Mesendoderm (in vitro differentiated cells): ENCODE measurements around the gene FILIP1.

Source experiments
- DNase-seq: peaks from one replicate; pipeline ENCODE4 v3.0.0; 2013
- H2AK5ac ChIP-seq: 2 replicates; pipeline ENCODE4 v1.6.1; 2013; ENCODE audit warnings: low read length, inconsistent platforms
- H2BK120ac ChIP-seq: 2 replicates; pipeline ENCODE4 v1.6.1; 2013; ENCODE audit warnings: low read depth, mild to moderate bottlenecking, low read length, moderate library complexity, mixed read lengths
- H2BK15ac ChIP-seq: replicated peaks from 2 replicates; pipeline ENCODE4 v1.6.1; 2013; ENCODE audit warnings: low read depth, mild to moderate bottlenecking, moderate library complexity
- H2BK5ac ChIP-seq: 2 replicates; pipeline ENCODE4 v1.6.1; 2013; ENCODE audit warnings: low read length, inconsistent platforms
- H3K18ac ChIP-seq: 2 replicates; pipeline ENCODE4 v1.6.1; 2013; ENCODE audit warnings: mild to moderate bottlenecking, low read length, mixed read lengths
- H3K23ac ChIP-seq: one replicate; pipeline ENCODE4 v1.6.1; 2013; ENCODE audit warnings: low read length
- H3K27ac ChIP-seq: 2 replicates; pipeline ENCODE4 v1.5.1; 2013; ENCODE audit warnings: low read depth, mild to moderate bottlenecking, inconsistent platforms, low read length, moderate library complexity
- H3K27me3 ChIP-seq: 2 replicates; pipeline ENCODE4 v1.6.1; 2013; ENCODE audit warnings: low read length, control low read depth, mild to moderate bottlenecking, inconsistent platforms; ENCODE audit not compliant: insufficient read depth, poor library complexity
- H3K36me3 ChIP-seq: 2 replicates; pipeline ENCODE4 v1.6.1; 2013; ENCODE audit warnings: low read length, inconsistent platforms; ENCODE audit not compliant: control insufficient read depth, insufficient read depth
- H3K4ac ChIP-seq: one replicate; pipeline ENCODE4 v1.6.1; 2013; ENCODE audit warnings: low read depth, mild to moderate bottlenecking, low read length, moderate library complexity
- H3K4me1 ChIP-seq: 2 replicates; pipeline ENCODE4 v1.6.1; 2013; ENCODE audit warnings: low read depth, low read length, inconsistent platforms; ENCODE audit not compliant: control insufficient read depth
- H3K4me2 ChIP-seq: 2 replicates; pipeline ENCODE4 v1.6.1; 2013; ENCODE audit warnings: low read length
- H3K4me3 ChIP-seq: 2 replicates; pipeline ENCODE4 v1.5.1; 2013; ENCODE audit warnings: mild to moderate bottlenecking, low read length
- H3K56ac ChIP-seq: one replicate; pipeline ENCODE4 v1.6.1; 2013; ENCODE audit warnings: low read length
- H3K79me1 ChIP-seq: 2 replicates; pipeline ENCODE4 v1.6.1; 2013; ENCODE audit warnings: low read length, inconsistent platforms
- H3K79me2 ChIP-seq: 2 replicates; pipeline ENCODE4 v1.6.1; 2013; ENCODE audit warnings: mild to moderate bottlenecking, low read length; ENCODE audit not compliant: control insufficient read depth, insufficient read depth
- H3K9ac ChIP-seq: 2 replicates; pipeline ENCODE4 v1.6.1; 2013; ENCODE audit warnings: low read length, inconsistent platforms
- H4K5ac ChIP-seq: one replicate; pipeline ENCODE4 v1.6.1; 2013; ENCODE audit warnings: low read length
- H4K8ac ChIP-seq: one replicate; pipeline ENCODE4 v1.6.1; 2013; ENCODE audit warnings: low read depth, mild to moderate bottlenecking, control low read depth, low read length, moderate library complexity
- WGBS: extraction: QIAGEN DNeasy Blood & Tissue Kit; methylation state at CpG from one replicate; pipeline ENCODE4 v1.1.7; 2013; ENCODE audit warnings: low lambda C conversion rate, missing lambda C conversion rate; ENCODE audit not compliant: insufficient coverage; ENCODE audit errors: extremely low coverage; 5-methylcytosine and 5-hydroxymethylcytosine counted together

The FILIP1 gene

DNA sequence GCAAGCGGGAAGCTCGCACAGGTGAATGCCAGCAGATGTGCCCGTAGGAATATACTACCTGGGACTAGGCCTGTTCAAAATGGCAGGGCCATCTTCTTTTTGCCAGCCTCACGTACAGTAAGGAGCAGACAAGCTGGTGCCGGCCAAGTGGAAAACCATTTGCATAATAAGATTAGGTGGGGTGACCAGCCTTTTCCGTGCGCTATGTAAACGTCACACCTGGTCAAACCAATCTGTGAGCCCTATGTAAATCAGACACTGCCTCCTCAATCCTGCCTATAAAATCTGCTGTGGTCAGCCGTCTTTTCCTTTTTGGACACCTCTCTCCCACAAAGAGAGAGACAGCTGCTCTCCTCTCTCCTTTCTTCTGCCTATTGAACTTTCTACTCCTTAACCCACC lies 148.2 kb downstream of the FILIP1 start:
- no peak overlapping the region for H2AK5ac ChIP-seq
- H3K27ac ChIP-seq, result no peak overlapping the region
- H3K9ac ChIP-seq, result no peak overlapping the region
- no peak overlapping the region for H3K18ac ChIP-seq
- no peak overlapping the region for H3K4me2 ChIP-seq
- peak overlapping the region; percentile 36 for H3K4ac ChIP-seq
- no peaks in the 10 kb centered on the region for H3K27me3 ChIP-seq
- WGBS, result no CpG with 5 or more reads among the region's 9 CpGs
- H2BK15ac ChIP-seq, result no peak overlapping the region
- H3K4me1 ChIP-seq, result peaks cover 2% of the 10 kb centered on the region
- no peak overlapping the region for H4K8ac ChIP-seq
- no peaks in the 10 kb centered on the region for H3K36me3 ChIP-seq
- H2BK5ac ChIP-seq, result no peak overlapping the region
- DNase-seq, result peak; percentile 74
- H3K56ac ChIP-seq, result no peak overlapping the region
- H4K5ac ChIP-seq, result no peak overlapping the region
- no peaks in the 10 kb centered on the region for H3K79me1 ChIP-seq
- no peak overlapping the region for H2BK120ac ChIP-seq
- H3K79me2 ChIP-seq, result no peaks in the 10 kb centered on the region
- H3K23ac ChIP-seq, result no peak overlapping the region
- no peak overlapping the region for H3K4me3 ChIP-seq

DNA sequence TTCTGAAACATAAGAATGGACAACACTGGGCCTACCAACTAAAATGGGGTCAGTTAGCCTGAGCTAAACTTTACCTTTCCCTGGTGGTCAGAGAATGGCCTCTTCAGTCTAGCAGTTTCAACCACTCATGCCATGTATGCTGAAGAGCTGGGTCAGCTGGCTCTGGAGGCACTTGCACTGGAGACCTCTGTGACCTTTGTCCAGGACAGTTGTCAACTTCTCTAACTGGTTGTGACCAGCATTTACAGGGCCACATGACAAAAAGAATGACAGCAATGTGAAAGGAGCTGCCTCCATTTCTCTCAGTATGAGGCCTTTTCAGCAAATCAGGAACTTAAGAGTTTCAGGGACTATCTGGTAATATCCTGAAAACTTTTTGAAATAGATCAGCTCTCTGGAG lies 149.1 kb downstream of the FILIP1 start:
- H2BK5ac ChIP-seq, result no peak overlapping the region
- H3K4me3 ChIP-seq, result no peak overlapping the region
- no peak overlapping the region for H2AK5ac ChIP-seq
- H3K9ac ChIP-seq, result no peak overlapping the region
- H3K27me3 ChIP-seq, result no peaks in the 10 kb centered on the region
- H3K18ac ChIP-seq, result no peak overlapping the region
- H3K27ac ChIP-seq, result no peak overlapping the region
- H3K79me1 ChIP-seq, result no peaks in the 10 kb centered on the region
- no peak overlapping the region for H2BK15ac ChIP-seq
- no peak overlapping the region for H3K23ac ChIP-seq
- no peaks in the 10 kb centered on the region for H3K79me2 ChIP-seq
- H3K36me3 ChIP-seq, result no peaks in the 10 kb centered on the region
- H3K4ac ChIP-seq, result no peak overlapping the region
- H4K5ac ChIP-seq, result no peak overlapping the region
- no peak overlapping the region for H3K56ac ChIP-seq
- H3K4me2 ChIP-seq, result no peak overlapping the region
- H4K8ac ChIP-seq, result no peak overlapping the region
- no peak for DNase-seq
- H2BK120ac ChIP-seq, result no peak overlapping the region
- peaks cover 2% of the 10 kb centered on the region for H3K4me1 ChIP-seq

GRCh38 chr6:75344021-75344420 lies 149.6 kb downstream of the FILIP1 start:
- no peaks in the 10 kb centered on the region for H3K36me3 ChIP-seq
- no peak overlapping the region for H3K4ac ChIP-seq
- H3K23ac ChIP-seq, result no peak overlapping the region
- no peak overlapping the region for H2BK5ac ChIP-seq
- H2BK120ac ChIP-seq, result no peak overlapping the region
- H4K8ac ChIP-seq, result no peak overlapping the region
- H4K5ac ChIP-seq, result no peak overlapping the region
- H3K4me3 ChIP-seq, result no peak overlapping the region
- no peak for DNase-seq
- no peak overlapping the region for H3K27ac ChIP-seq
- H3K4me2 ChIP-seq, result no peak overlapping the region
- H3K79me2 ChIP-seq, result no peaks in the 10 kb centered on the region
- H3K79me1 ChIP-seq, result no peaks in the 10 kb centered on the region
- H3K56ac ChIP-seq, result no peak overlapping the region
- no peak overlapping the region for H3K18ac ChIP-seq
- no peak overlapping the region for H2AK5ac ChIP-seq
- H3K4me1 ChIP-seq, result peaks cover 2% of the 10 kb centered on the region
- no peaks in the 10 kb centered on the region for H3K27me3 ChIP-seq
- H2BK15ac ChIP-seq, result no peak overlapping the region
- H3K9ac ChIP-seq, result no peak overlapping the region

GRCh38 chr6:75337835-75338580 lies 155.6 kb downstream of the FILIP1 start:
- no peak overlapping the region for H2BK15ac ChIP-seq
- H3K27ac ChIP-seq, result no peak overlapping the region
- no peak overlapping the region for H3K23ac ChIP-seq
- H3K4me2 ChIP-seq, result no peak overlapping the region
- H4K8ac ChIP-seq, result no peak overlapping the region
- no peaks in the 10 kb centered on the region for H3K79me2 ChIP-seq
- no peaks in the 10 kb centered on the region for H3K79me1 ChIP-seq
- no peak overlapping the region for H3K9ac ChIP-seq
- no peak overlapping the region for H2BK5ac ChIP-seq
- no peak for DNase-seq
- no peak overlapping the region for H3K4ac ChIP-seq
- no peak overlapping the region for H2BK120ac ChIP-seq
- H3K4me3 ChIP-seq, result no peak overlapping the region
- H2AK5ac ChIP-seq, result no peak overlapping the region
- WGBS, result no CpG with 5 or more reads among the region's 4 CpGs
- no peak overlapping the region for H3K56ac ChIP-seq
- peaks cover 6% of the 10 kb centered on the region for H3K4me1 ChIP-seq
- H3K36me3 ChIP-seq, result no peaks in the 10 kb centered on the region
- H3K27me3 ChIP-seq, result no peaks in the 10 kb centered on the region
- H4K5ac ChIP-seq, result no peak overlapping the region
- no peak overlapping the region for H3K18ac ChIP-seq

DNA sequence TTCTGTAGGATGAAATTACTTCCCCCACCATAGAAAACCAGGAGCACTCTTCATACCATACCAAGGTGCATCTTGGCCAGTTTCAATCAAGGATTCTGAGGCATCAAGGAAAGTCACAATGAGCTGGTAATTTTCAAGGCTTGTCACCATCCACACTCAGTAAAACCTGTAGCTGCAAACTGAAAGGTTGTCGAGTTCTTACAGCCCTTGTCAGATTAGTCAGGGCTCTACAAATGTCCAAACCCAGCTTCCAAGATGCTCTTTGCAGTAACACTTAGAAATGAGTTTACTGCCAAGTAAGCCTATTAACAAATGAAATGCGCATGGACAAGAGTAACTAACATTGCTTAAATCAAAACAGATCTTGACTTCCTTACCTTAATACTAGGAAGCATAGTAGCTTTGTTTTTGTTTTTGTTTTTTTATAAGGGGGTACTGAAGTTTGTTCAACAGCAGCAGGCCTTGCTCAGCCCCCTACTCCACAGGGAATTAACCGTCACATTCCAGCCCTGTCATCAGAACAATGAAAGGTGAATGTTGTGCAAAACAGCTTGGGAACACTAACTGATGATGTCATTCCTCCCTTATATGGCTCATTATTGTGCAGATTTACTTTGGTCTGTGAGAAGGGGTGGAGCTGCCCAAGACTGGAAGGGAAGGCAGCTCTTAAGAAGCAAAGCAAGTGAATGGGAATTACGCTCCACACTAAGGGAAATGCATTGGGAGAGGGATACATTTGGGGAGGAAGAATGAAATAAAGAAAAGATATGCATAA lies 159.1 kb downstream of the FILIP1 start:
- Histone ChIP-seq H3K79me1 (no peaks in the 10 kb centered on the region), H3K9ac (no peak overlapping the region), H3K4ac (no peak overlapping the region), H2BK120ac (no peak overlapping the region), H4K8ac (no peak overlapping the region), H3K18ac (no peak overlapping the region), H3K4me1 (peaks cover 10% of the 10 kb centered on the region), H3K27ac (no peak overlapping the region), H3K4me2 (no peak overlapping the region), H3K23ac (no peak overlapping the region), H4K5ac (no peak overlapping the region), H2BK5ac (no peak overlapping the region), H2AK5ac (no peak overlapping the region), H3K27me3 (no peaks in the 10 kb centered on the region), H3K36me3 (no peaks in the 10 kb centered on the region), H3K79me2 (no peaks in the 10 kb centered on the region), H3K4me3 (no peak overlapping the region), H2BK15ac (peak overlapping the region; percentile 85), H3K56ac (no peak overlapping the region)
- no CpG with 5 or more reads among the region's 4 CpGs for WGBS
- DNase-seq, result peak; percentile 94
